ENCODE measurements around the gene VANGL2. TPM values are rescaled to one million over a fixed set of nuclear protein-coding genes. Genes with fewer than 3 reads are reported as not detected.

The VANGL2 gene
- total and polyA plus RNA-seq, 9 of the 15 experiments (the other 6 are each of a cell fraction or from before 2014, with no cell fraction given) = 0.28 to 4.0 (median 0.98) TPM

DNA sequence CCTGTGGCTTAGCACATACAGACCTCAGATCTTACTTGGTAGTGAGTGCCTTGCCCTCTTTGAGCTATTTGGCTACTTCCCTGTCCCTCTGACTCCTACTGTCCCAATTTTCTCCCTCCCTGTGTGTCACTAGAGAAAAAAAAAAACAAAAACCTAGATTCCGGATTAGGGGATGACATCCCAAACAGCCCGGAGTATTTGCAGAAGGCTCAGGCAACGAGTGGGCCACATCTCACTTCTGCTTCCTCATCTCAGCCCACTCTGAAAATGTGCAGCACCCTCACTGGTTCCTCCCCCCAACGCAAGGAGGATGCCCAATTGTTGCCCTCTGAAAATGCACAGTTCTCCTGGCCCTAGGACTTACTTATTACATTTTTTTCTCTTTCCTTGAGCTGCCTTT, 28.6 kb upstream of the VANGL2 start:
- DNase-seq (ENCODE audit: extremely low read depth in 1 of 4, low spot score in 3 of 4) = no peak
- no peak for FAIRE-seq
- no peaks in the 10 kb centered on the region for H3K36me3 ChIP-seq (ENCODE audit: control insufficient read depth, insufficient read depth, low read length)
- no TSS peak for BruUV-seq (replicated peaks)
- no peak overlapping the region for H3K4me3 ChIP-seq
- no peaks in the 10 kb centered on the region for H3K9me3 ChIP-seq (replicated peaks; ENCODE audit: control insufficient read depth, insufficient read depth, low read depth, low read length)
- TF ChIP-seq, protein P1, sequence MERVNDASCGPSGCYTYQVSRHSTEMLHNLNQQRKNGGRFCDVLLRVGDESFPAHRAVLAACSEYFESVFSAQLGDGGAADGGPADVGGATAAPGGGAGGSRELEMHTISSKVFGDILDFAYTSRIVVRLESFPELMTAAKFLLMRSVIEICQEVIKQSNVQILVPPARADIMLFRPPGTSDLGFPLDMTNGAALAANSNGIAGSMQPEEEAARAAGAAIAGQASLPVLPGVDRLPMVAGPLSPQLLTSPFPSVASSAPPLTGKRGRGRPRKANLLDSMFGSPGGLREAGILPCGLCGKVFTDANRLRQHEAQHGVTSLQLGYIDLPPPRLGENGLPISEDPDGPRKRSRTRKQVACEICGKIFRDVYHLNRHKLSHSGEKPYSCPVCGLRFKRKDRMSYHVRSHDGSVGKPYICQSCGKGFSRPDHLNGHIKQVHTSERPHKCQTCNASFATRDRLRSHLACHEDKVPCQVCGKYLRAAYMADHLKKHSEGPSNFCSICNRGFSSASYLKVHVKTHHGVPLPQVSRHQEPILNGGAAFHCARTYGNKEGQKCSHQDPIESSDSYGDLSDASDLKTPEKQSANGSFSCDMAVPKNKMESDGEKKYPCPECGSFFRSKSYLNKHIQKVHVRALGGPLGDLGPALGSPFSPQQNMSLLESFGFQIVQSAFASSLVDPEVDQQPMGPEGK (CRISPR knock-in tag; IDR thresholded peaks at IDR 0.05; ENCODE audit: borderline replicate concordance) = no peak
- no peak for TF ChIP-seq E2F3 (CRISPR knock-in tag; IDR thresholded peaks at IDR 0.05)
- TF ChIP-seq, protein P2, sequence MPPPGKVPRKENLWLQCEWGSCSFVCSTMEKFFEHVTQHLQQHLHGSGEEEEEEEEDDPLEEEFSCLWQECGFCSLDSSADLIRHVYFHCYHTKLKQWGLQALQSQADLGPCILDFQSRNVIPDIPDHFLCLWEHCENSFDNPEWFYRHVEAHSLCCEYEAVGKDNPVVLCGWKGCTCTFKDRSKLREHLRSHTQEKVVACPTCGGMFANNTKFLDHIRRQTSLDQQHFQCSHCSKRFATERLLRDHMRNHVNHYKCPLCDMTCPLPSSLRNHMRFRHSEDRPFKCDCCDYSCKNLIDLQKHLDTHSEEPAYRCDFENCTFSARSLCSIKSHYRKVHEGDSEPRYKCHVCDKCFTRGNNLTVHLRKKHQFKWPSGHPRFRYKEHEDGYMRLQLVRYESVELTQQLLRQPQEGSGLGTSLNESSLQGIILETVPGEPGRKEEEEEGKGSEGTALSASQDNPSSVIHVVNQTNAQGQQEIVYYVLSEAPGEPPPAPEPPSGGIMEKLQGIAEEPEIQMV (tag; conservative IDR thresholded peaks at IDR 0.05; ENCODE audit: low read depth) = no peak
- no peak for TF ChIP-seq ZNF253 (CRISPR knock-in tag; conservative IDR thresholded peaks at IDR 0.05)
- TF ChIP-seq, protein P3, sequence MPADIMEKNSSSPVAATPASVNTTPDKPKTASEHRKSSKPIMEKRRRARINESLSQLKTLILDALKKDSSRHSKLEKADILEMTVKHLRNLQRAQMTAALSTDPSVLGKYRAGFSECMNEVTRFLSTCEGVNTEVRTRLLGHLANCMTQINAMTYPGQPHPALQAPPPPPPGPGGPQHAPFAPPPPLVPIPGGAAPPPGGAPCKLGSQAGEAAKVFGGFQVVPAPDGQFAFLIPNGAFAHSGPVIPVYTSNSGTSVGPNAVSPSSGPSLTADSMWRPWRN (IDR thresholded peaks at IDR 0.05; ENCODE audit: low read depth) = no peak
- TF ChIP-seq TAL1 (IDR thresholded peaks at IDR 0.05) = no peak
- TF ChIP-seq GATAD2B (IDR thresholded peaks at IDR 0.05; ENCODE audit: borderline replicate concordance) = no peak
- TF ChIP-seq CREM (IDR thresholded peaks at IDR 0.05; ENCODE audit: low read depth) = no peak
- TF ChIP-seq TAF7 (tag; IDR thresholded peaks at IDR 0.05) = no peak
- TF ChIP-seq HDAC2 (IDR thresholded peaks at IDR 0.05) = no peak
- no peak overlapping the region for H2AFZ ChIP-seq (ENCODE audit: low read depth, low read length)
- no peaks in the 10 kb centered on the region; a peak in 1 of 5 replicates for H3K27me3 ChIP-seq (ENCODE audit: control insufficient read depth in 2 of 2, insufficient read depth in 2 of 2, low read length in 2 of 2)
- H3K9me1 ChIP-seq (ENCODE audit: control insufficient read depth, insufficient read depth, low read length) = no peaks in the 10 kb centered on the region
- no peak overlapping the region for H3K9ac ChIP-seq (ENCODE audit: insufficient read depth in 1 of 2, low read depth in 2 of 2, low read length in 2 of 2)
- WGBS (ENCODE audit: insufficient coverage, low coverage, missing lambda C conversion rate) = 56% methylated on average over 4 of the region's 4 CpGs
- no peak overlapping the region for H3K4me2 ChIP-seq (ENCODE audit: insufficient read depth, low read length)
- no peak overlapping the region for H3K27ac ChIP-seq (ENCODE audit: extremely low read depth, low read depth, low read length)
- no peaks in the 10 kb centered on the region for H3K79me2 ChIP-seq (ENCODE audit: control insufficient read depth, insufficient read depth, low read length)
- no peak for ATAC-seq
- POLR2A ChIA-PET = interaction anchor here (1.2 to 1.5 kb wide), 2 partner anchors 8 to 28 kb away, joined by 4 read pairs; no protein-coding TSS in a partner anchor
- in situ Hi-C loops (cut with MboI) = loop anchor here (10.0 kb wide), 1 partner anchor 267 kb away; no protein-coding TSS in a partner anchor
- H3K4me1 ChIP-seq (replicated peaks in 1 of 2; ENCODE audit: control insufficient read depth in 2 of 2, insufficient read depth in 2 of 2, low read length in 2 of 2) = peaks cover 38 to 43% of the 10 kb centered on the region in 2 experiments
- no peaks in the 10 kb centered on the region; the same call in 1 of the 2 replicates for H4K20me1 ChIP-seq (replicated peaks; ENCODE audit: control insufficient read depth, insufficient read depth, low read length)
- intact Hi-C loops (cut with micrococcal nuclease) = no loop called here
- CTCF ChIA-PET (ENCODE audit: low intra/inter-chr PET ratio) = no interaction called here

Data from K562 (cell line).